GM18517 (cell line): ENCODE measurements around the gene COL6A2.
"Not testable (repeated sequence)": the region's sequence is repeated elsewhere in the genome, so short reads cannot be mapped to it uniquely, and the experiment has no call there.

Source experiments
- ATAC-seq: cut with Tn5 transposase; IDR thresholded peaks from one replicate; pipeline ENCODE4 v1.9.1; 2021; ENCODE audit warnings: mild to moderate bottlenecking, moderate library complexity; ENCODE audit not compliant: unreplicated experiment

The COL6A2 gene

DNA sequence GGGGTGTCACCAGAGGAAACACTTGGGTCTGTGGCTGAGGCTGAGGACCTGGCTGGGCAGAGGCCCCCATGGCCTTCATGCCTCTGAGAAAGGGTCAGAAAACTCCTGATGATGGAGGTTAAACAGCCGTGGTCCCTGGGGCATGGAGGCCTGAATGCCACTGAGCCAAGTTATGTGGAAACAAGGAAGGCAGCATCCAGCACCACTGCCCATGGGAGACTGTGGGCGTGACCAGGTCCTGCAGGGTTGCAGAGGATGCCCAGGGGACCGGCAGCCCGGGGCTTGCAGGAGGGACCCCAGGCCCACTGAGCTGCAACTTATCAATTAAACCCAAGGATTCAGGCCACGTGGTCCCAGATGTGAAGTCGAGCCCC is 18.9 kb upstream of the COL6A2 start:
- no peak for ATAC-seq

GRCh38 chr21:46079352-46080170 is 18.4 kb upstream of the COL6A2 start:
- no peak for ATAC-seq

DNA sequence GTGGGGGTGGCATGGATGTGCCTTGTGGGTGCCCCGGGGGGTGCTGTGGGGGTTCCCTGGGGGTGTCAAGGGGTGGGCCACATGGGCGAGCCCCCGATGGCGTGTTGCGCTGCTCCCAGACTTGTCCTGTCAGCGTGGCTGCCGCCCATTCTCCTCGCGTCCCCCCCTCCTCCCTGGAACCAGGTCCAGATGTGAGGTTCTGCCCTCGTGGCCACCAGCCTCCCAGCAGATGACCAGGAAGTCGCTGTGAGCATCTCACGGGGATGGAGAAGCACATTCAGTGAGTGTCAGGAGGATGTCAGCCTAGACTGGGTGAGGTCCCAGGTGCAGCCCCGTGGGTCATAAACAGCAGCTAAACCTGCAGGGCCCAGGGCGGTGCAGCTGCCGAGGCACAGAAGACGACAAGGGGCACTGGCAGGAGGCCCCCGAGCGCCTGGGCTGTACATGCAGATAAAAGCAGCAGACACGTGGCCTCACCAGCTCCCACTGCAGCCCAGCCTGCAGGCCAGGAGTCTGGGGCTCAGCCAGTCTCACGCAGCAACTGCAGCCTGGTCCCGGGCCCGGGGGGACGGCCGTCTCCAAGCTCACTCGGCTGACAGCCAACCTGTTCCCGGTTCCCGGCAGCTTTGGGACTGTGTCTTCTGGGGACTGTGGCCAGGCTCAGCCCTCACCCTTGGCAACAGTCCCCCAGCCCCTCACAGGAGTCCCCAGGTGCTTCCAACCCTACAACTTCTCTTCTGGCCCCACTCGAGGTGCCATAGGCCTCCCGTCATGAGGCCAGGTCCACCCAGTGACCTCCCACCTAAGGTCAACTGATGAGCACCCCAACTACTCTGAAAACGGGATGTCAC is 17.5 kb upstream of the COL6A2 start:
- no peak for ATAC-seq

- no peak for ATAC-seq
Observed at GRCh38 chr21:46081022-46081861, 16.7 kb upstream of the COL6A2 start.

GRCh38 chr21:46081862-46082712 is 15.8 kb upstream of the COL6A2 start:
- ATAC-seq: no peak

DNA sequence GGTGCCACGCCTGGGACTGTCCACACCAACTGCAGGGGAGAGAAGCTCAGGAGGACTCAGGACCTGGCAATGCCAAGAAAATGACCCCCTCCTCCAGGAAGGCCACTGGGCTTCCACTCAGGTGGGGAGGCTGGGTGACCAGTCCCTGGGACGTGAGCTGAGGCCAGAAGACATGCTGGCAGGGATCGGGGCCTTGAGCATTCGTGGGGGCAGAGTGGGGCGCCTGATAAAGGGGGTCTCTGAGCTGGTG is 15.3 kb upstream of the COL6A2 start:
- ATAC-seq: no peak

GRCh38 chr21:46082963-46083790 is 14.7 kb upstream of the COL6A2 start:
- ATAC-seq: no peak

DNA sequence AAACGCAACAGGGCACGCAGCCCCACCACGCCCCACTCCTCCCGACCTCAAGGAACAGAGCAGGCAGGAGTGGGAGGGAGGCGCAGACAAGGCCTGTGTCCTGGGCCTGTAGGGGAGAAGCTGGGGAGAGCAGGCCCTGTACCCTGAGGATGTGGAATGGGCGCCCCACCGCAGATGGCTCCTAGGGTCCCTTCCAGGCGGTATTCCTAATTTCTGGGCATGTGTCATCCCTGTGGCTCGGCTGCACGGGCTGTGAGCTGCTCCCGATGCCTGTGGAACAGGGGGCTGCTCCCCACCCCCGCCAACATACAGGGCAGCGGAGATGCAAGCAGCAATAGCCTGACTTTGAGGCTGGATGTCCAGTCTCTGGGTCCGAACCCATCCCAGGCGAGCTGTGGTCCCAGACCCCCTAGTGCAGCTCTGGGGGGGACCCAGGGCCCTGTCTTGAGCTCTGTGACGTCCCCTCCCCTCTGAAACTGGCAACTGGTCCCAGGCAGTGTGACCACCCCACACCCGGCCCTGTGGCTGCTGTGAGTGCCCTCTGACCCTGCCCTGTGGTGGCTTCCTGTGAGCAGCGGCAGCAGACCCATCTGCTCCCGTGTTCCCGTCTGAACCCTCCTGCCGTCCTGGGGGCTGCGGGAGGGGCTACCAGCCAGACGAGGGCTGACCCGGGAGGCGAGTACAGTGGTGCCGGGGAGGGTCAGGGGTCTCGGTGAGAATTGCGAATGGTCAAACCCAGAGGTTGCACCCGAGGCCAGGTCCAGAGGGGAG is 13.9 kb upstream of the COL6A2 start:
- ATAC-seq: no peak

DNA sequence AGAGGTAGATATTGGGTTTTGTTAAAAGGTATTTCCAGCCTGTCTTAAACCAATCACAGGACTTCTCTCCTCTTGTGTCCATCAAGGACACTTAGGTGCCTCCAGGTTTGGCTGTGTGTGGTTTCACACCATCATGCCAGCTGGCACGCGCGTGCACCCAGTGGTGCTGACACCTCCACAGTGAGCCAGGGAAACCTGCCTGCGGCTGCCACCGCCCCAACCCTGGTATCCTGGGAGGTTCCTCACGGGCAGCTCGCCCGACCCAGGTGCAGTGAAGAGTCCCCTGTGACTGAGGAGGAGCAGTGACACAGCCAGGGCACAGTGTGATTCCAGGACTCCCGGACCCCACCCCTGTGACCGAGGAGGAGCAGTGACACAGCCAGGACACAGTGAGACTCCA is 13.2 kb upstream of the COL6A2 start:
- no peak for ATAC-seq

GRCh38 chr21:46085259-46085658 is 12.7 kb upstream of the COL6A2 start:
- ATAC-seq: not testable (repeated sequence)

DNA sequence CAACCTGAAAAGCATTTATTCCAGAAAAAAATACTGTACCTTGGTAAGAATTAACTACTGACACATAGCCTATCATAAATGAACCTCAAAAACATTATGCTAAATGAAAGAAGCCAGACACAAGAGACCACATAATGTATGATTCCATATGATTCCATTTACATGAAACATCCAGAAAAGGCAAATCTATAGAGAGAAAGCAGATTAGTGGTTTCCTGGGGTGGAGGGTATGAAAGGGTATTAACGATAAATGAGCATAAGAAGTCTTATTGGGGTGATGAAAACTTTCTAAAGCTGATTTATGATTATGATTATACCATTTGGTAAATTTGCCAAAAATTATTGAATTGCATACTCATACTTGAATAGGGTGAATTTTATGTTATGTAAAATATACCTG is 10.3 kb upstream of the COL6A2 start:
- ATAC-seq: no peak

DNA sequence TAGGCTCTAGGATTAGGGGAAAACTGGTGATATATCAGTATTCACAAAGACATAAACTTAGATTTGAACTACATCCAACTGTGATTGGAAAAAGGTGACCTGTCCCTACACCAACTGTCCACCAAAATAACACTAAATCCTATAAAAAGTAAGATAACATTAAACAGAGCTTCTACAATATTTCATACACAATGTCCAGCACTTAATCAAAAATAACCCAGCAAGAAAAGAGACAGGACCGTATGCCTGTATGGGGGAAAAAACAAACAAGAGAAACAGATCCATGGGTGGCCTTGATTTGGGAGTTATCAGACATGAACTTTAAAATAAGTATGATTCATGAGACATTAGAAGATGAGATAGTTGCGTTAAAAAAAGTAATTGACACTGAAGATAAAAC is 9.7 kb upstream of the COL6A2 start:
- no peak for ATAC-seq

DNA sequence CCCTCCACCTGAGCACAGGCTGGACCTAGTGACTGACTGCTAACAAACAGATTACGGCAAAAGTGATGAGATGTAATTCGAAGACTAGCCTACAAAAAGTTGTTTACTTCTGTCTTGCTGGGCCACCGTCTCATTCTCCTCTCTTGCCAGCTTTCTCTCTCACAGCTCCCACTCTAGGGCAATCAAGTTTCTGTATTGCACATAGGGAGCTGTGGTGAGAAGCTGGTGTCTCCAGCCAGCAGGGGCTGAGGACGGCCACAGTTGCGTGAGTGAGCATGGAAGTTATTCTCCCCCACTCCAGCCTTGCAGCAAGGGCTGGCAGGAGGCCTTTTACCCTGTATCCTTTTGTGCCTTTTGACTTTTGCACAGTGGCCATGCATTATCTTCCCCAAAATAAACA is 8.6 kb upstream of the COL6A2 start:
- no peak for ATAC-seq

DNA sequence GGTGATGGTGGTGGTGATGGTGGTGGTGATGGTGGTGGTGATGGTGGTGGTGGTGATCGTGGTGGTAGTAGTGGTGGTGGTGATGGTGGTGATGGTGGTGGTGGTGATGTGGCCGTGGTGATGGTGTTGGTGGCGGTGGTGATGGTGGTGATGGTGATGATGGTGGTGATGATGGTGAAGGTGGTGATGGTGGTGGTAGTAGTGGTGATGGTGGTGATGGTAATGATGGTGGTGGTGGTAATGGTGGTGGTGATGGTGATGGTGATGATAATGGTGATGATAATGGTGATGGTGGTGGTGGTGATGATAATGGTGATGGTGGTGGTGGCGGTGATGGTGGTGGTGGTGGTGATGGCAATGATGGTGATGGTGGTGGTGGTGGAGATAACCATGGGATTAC is 6.8 kb upstream of the COL6A2 start:
- no peak for ATAC-seq

DNA sequence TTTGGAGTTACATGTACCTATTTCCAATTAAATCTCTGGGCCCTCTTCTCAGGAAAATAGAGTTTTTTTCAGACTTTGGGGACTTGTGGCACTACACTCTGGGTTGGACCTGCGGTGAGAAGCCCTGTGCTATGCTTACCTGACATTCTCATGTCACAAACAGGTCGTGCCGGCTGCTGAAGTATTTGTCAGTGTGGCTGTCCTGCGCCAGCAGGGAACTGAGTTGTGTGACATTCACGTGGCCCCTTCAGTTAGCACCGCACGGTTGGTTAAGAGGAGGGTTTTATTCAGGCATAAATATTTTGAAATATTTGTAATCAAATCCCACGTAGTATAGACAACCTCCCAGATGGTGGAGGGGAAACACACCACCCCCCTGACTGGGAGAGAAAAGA is 6.3 kb upstream of the COL6A2 start:
- ATAC-seq: no peak

- ATAC-seq: no peak
Observed at GRCh38 chr21:46092026-46092764, 5.7 kb upstream of the COL6A2 start.

DNA sequence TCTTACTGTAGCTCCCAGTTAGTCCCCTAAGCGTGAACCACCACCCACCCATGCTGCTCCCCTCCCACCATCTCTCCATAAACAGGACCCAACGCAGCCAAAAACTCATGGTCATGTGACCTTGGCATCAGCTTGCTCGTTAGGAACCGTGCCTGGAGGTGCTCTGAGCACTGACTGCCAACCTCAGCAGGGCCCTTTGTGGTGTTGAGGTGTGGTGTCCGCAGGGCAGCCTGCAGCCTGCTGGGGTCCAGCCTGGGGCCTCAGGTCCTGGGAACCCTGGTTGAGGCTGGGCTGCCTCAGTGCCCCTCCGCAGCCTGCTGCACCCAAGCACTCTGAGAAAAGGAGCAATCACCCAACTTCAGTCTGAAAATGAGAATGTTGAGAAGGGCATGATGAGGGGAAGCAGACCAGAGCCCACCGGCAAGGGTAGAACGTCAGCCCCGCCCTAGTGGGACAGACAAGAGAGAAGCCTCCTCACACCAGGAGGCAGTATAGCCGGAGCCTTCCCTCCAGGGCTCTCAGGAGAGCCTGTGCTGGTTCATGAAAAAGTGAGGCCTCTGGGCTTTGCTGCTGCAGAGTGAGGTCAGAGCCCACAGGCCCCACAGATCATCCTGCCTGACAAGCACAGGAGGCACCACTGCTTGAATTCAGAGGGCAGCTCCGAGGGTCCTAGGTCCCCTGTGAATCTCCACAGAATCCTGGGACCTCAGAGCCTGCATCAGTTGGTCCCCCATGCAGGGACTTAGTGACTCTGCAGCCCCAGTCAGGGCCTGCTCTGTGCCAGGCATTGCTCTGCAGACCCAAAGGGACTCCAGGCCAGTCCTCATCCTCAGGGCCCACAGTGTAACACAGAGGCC is 4.9 kb upstream of the COL6A2 start:
- no peak for ATAC-seq
